ENCODE results near the gene TCN2. TPM values are rescaled to one million over a fixed set of nuclear protein-coding genes. Genes with fewer than 3 reads are reported as not detected.

Gene TCN2
- total RNA-seq, 2 experiments from 2014 or later = 3.8 TPM; not detected in 1

GRCh38 chr22:30582051-30582450 is 24.9 kb upstream of the TCN2 start:
- H3K27ac ChIP-seq (ENCODE audit: low read depth, low read length, poor library complexity, severe bottlenecking) = no peak overlapping the region
- no peak overlapping the region for H2AFZ ChIP-seq (ENCODE audit: low read length)
- no peaks in the 10 kb centered on the region for H4K20me1 ChIP-seq (ENCODE audit: insufficient read depth, low read length)
- BruUV-seq (replicated peaks) = no TSS peak
- H3K4me1 ChIP-seq (ENCODE audit: insufficient read depth, low read length, poor library complexity, severe bottlenecking) = no peaks in the 10 kb centered on the region
- H3K9me2 ChIP-seq (ENCODE audit: insufficient read depth, low read length) = no peaks in the 10 kb centered on the region
- ChIA-PET POLR2A (no interaction called here), CTCF (ENCODE audit: unreplicated experiment) (no interaction called here)
- DNase-seq (ENCODE audit: low spot score) = no peak
- intact Hi-C loops (cut with micrococcal nuclease; ENCODE audit: unreplicated experiment) = no loop called here
- H3K9me3 ChIP-seq (ENCODE audit: low read length) = no peaks in the 10 kb centered on the region
- H3K4me3 ChIP-seq (ENCODE audit: low read depth, low read length, poor library complexity, severe bottlenecking) = no peak overlapping the region
- no peak for TF ChIP-seq CTCF (conservative IDR thresholded peaks at IDR 0.05; ENCODE audit: low read length)
- no peak for TF ChIP-seq EZH2phosphoT487 (IDR thresholded peaks at IDR 0.05; ENCODE audit: borderline replicate concordance, low read depth, low read length)
- peaks cover 98% of the 10 kb centered on the region for H3K36me3 ChIP-seq (ENCODE audit: insufficient read depth, low read length)
- no peaks in the 10 kb centered on the region for H3K79me2 ChIP-seq (ENCODE audit: insufficient read depth, low read depth, low read length)
- no peak overlapping the region for H3K4me2 ChIP-seq (ENCODE audit: low read length)

- Histone ChIP-seq H3K9me3 (ENCODE audit: low read length) (no peaks in the 10 kb centered on the region), H4K20me1 (ENCODE audit: insufficient read depth, low read length) (no peaks in the 10 kb centered on the region), H3K4me1 (ENCODE audit: insufficient read depth, low read length, poor library complexity, severe bottlenecking) (no peaks in the 10 kb centered on the region), H3K79me2 (ENCODE audit: insufficient read depth, low read depth, low read length) (no peaks in the 10 kb centered on the region), H2AFZ (ENCODE audit: low read length) (no peak overlapping the region), H3K27ac (ENCODE audit: low read depth, low read length, poor library complexity, severe bottlenecking) (no peak overlapping the region), H3K36me3 (ENCODE audit: insufficient read depth, low read length) (peaks cover 99% of the 10 kb centered on the region), H3K9me2 (ENCODE audit: insufficient read depth, low read length) (no peaks in the 10 kb centered on the region), H3K4me2 (ENCODE audit: low read length) (no peak overlapping the region), H3K4me3 (ENCODE audit: low read depth, low read length, poor library complexity, severe bottlenecking) (no peak overlapping the region)
- no peak for DNase-seq (ENCODE audit: low spot score)
- CTCF ChIA-PET (ENCODE audit: unreplicated experiment) = no interaction called here
- intact Hi-C loops (cut with micrococcal nuclease; ENCODE audit: unreplicated experiment) = no loop called here
- POLR2A ChIA-PET = no interaction called here
- no peak for TF ChIP-seq CTCF (conservative IDR thresholded peaks at IDR 0.05; ENCODE audit: low read length)
- no peak for TF ChIP-seq EZH2phosphoT487 (IDR thresholded peaks at IDR 0.05; ENCODE audit: borderline replicate concordance, low read depth, low read length)
- BruUV-seq (replicated peaks) = no TSS peak
Measured at GRCh38 chr22:30582788-30583545, 24.0 kb upstream of the TCN2 start.

GRCh38 chr22:30584441-30584840 is 22.5 kb upstream of the TCN2 start:
- Histone ChIP-seq H3K79me2 (ENCODE audit: insufficient read depth, low read depth, low read length) (peaks cover under 1% of the 10 kb centered on the region), H3K4me1 (ENCODE audit: insufficient read depth, low read length, poor library complexity, severe bottlenecking) (no peaks in the 10 kb centered on the region), H2AFZ (ENCODE audit: low read length) (no peak overlapping the region), H3K27ac (ENCODE audit: low read depth, low read length, poor library complexity, severe bottlenecking) (no peak overlapping the region), H3K9me2 (ENCODE audit: insufficient read depth, low read length) (no peaks in the 10 kb centered on the region), H3K9me3 (ENCODE audit: low read length) (no peaks in the 10 kb centered on the region), H4K20me1 (ENCODE audit: insufficient read depth, low read length) (no peaks in the 10 kb centered on the region), H3K36me3 (ENCODE audit: insufficient read depth, low read length) (peaks cover 99% of the 10 kb centered on the region), H3K4me3 (ENCODE audit: low read depth, low read length, poor library complexity, severe bottlenecking) (no peak overlapping the region), H3K4me2 (ENCODE audit: low read length) (no peak overlapping the region)
- no TSS peak for BruUV-seq (replicated peaks)
- TF ChIP-seq CTCF (conservative IDR thresholded peaks at IDR 0.05; ENCODE audit: low read length) (no peak), EZH2phosphoT487 (IDR thresholded peaks at IDR 0.05; ENCODE audit: borderline replicate concordance, low read depth, low read length) (no peak)
- ChIA-PET POLR2A (no interaction called here), CTCF (ENCODE audit: unreplicated experiment) (no interaction called here)
- no peak for DNase-seq (ENCODE audit: low spot score)
- intact Hi-C loops (cut with micrococcal nuclease; ENCODE audit: unreplicated experiment) = no loop called here
